Stimulated activated CD8-positive, alpha-beta memory T cell treated with anti-CD3 and anti-CD28 coated beads, Interleukin-15, amount 100 ng/mL, for 24 hours (primary cell): ENCODE results near the gene RDX.
"Not testable (repeated sequence)": the region's sequence is repeated elsewhere in the genome, so short reads cannot be mapped to it uniquely, and the experiment has no call there.

Experiments used
- DNase-seq: peaks from one replicate; pipeline ENCODE4 v3.0.0-alpha.2; 2020; ENCODE audit warnings: low read depth

Gene RDX

DNA sequence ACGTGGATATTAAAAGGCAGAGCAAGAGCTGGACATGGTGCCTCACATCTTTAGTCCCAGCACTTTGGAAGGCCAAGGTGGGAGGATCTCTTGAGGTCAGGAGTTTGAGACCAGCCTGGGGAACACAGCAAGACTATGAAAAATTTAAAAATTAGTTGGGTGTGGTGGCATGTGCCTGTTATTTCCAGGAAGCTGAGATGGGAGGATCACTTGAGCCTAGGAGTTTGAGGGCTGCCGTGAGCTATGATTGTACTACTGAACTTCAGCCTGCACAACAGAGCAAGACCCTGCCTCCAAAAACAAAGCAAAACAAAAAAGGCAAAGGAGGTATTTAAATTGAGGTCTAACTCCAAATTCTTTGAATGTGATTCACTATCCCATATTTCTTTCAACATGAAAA, 23.5 kb downstream of the RDX start:
- no peak for DNase-seq

DNA sequence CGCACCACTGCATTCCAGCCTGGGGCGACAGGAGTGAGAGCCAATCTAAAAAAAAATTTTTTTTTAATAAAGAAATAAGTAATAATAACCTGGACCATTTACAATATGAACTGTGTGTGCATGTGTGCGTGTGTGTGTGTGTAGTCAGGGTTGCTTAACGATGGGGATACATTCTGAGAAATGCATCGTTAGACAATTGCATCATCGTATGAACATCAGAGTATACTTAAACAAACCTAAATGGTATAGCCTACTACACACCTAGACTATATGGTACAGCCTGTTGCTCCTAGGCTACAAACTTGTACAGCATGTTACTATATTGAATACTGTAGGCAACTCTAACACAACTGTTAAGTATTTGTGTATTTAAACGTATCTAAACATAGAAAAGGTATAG, 26.4 kb downstream of the RDX start:
- no peak for DNase-seq

DNA sequence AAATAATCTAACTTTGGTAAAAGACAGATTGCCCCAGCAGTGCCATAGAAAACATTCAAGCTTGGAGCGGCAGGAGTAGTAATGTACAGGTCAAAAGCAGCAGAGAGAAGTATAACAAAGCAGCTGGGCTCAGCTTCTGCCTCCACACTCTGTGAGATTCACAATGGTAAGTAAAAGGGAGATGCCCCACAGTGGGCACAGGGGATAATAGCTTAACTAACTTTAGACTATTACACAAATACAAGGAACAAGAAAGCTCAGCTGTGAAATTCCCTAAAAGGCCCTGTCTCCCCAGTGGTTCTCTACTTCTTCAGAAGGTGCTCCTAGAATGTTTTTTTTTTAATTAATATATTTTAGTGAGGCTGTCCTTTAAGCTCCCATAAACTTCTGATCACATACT, 28.0 kb downstream of the RDX start:
- no peak for DNase-seq

DNA sequence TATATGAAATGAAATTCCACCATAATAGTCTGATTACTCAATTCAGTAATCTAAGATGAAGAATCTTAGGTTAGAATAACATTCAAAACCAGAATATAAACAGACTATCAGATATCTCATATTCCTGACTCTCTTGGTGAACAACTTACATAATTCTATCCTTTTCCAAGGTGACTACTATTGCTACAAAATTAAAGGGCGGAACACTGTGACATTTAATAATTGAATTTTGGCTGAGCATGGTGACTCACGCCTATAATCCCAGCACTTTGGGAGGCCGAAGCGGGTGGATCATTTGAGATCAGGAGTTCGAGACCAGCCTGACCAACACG, 34.4 kb downstream of the RDX start:
- no peak for DNase-seq

DNA sequence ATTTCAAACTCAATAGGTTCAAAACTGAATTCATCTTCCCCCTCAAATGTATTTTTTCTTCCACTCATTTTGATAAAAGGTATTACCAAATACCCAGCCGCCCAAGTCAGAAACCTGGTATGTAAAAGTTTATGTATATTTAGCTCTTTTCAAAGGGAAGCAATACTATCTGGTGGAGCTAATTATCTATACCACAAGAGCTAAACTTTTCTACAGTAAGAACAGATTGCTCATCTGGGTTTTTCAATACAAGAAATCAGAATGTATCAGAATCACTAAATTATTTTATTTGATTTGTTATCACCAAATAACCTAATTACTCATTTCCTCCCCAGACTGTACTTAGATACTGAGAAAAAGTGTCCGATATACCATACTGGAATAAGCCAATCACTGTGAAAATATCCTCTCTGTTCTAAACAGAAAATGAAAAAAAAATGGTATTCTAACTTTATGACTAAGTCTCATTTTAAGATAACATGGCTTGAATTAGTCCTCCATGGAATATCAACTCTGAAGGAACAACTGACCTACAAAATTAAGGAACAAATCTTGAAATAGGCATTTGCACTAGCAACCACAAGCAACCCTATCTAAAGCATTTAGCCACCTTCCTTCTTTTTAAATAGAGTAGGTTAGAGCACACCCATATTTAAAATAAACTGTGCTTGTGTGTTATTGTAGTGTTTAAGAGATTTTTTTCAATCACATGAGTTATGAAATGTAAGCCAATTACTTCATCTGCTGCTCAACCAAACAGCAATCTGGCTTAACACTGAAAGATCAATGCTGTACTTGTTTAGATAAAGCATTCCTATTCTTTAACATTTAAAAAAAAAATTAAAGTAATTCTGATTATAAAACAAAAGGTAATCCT, 35.0 kb downstream of the RDX start:
- DNase-seq, result no peak

DNA sequence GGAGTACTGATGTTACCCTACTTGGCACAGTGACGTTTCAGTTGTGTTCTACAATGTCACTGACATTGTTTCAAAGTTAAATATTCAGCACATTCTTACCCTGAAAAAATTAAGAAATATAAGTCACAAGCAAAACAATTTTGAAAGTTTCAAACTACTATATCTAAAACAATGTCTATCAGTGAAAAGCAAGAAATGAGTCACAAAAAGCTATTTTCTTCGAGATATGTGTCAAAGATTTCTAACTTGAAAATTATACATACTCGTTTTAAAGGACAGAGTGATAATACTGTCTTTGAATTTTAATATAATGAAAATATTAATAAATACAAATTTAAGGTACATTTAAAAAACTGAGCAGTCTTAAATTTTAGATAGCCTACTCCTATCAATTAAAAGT, 42.9 kb downstream of the RDX start:
- no peak for DNase-seq

DNA sequence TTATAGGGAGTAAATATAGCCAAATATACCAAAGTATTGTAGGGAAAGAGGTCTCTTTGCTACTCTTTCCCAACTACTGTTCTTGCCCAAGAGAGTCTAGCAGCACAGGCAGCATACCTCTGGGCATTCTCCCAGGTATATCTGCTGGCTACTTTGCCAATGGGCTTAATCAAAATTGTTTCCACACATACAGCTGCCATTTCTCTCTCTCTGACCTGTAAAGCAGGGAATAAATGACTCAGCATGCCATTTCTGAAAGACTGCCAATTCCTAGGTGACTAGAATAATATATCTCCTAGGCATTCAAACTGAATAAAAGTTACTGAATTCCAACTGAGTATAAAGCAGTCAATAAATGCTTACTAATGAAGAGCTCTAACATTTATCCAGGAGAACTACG, 44.6 kb downstream of the RDX start:
- no peak for DNase-seq

DNA sequence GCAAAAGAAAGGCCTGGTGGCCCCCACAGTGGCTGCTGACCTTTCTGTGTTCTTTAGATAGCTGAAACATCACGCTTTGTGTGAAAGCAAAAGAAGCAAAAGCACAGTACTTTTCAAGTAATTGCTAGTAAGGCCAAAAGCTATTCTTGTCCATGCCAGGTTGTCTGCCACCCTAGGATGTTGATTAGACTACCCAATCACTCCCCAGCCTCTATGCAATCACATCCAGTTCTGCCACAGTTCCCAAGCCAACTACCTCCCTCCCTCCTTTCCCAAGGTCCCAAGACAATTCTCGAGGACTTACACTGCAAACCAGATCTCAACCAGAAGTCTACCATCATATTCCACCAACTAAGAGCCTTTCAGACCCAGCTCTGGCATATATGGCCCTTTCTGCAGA, 46.2 kb downstream of the RDX start:
- no peak for DNase-seq

DNA sequence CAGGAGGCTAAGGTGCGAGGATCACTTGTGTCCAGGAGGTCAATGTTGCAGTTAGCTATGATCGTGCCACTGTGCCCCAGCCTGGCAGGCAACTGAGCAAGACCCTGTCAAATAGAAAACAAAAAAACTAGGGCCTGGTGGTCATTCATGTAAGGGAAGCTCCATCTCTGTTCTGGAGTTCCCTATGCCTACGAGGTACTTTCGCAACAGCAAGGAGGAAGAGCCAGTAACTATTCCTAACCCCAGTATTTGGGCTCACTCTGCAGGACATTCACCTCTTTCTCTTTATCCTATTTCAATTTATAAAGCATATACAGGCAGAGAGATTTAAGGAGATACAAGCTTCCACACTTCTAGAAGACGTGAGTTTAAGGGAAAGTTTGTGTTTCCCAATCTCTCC, 46.6 kb downstream of the RDX start:
- DNase-seq, result no peak

DNA sequence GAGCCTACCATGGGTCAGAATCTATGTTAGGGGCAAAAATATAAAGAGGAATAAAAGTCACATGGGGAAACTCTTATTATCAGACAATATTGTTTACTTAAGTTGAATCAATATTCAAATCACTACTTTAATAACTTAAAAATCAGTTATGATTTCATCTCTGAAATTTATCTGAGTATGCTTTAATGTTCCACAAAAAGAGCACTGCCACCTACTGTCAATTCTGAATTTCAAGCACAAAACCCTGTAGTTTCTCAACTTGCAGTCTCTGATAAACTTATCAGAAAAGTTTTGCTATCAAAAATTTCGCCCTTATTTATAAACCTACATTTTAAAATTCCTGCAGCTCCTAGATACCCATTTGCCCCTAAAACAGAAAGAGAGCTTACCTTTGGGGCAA, 47.3 kb downstream of the RDX start:
- no peak for DNase-seq

DNA sequence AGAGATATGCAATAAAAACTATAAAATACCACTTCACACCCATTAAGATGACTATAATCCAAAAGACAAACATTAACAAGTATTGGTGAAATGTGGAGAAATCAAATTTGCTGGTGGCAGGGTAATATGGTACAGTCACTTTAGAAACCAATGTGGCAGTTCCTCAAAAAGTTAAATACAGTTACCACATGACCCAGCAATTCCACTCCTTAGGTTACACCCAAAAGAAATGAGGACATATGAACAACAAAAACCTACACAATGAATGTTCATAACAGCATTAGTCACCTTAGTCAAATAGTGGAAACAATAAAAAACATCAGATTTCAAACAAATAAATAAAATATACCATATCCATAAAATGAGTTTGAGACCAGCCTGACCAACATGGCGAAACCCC, 52.6 kb downstream of the RDX start:
- DNase-seq, result no peak

DNA sequence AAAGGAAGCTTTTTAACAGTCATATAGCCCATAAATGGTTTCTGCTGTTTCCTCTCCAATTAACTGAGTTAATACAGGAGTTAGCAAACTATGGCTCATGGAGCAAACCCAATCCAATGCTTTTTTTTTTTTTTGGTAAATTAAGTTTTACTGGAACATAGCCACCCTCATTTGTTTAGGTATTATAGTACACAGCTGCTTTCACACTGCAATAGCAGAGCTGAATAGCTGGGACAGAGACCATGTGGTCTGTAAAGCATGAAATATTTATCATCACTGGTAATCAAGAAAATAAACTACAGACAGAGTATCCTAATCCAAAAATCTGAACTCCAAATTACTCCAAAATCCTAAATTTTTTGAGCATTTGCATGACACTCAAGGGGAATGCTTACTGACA, 53.7 kb downstream of the RDX start:
- DNase-seq, result no peak

DNA sequence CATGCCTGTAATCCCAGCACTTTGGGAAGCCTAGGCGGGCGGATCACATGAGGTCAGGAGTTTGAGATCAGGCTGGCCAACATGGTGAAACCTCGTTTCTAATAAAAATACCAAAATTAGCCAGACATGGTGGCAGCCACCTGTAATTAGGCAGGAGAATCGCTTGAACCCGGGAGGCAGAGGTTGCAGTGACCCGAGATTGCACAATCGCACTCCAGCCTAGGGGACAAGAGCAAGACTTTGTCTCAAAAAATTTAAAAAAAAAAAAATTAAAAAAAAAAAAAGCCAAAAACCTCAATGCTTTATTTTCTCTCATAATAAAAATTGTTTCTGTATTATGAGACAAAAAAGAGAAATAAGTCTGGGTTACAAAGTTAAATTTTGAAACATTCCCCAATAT, 54.2 kb downstream of the RDX start:
- no peak for DNase-seq

DNA sequence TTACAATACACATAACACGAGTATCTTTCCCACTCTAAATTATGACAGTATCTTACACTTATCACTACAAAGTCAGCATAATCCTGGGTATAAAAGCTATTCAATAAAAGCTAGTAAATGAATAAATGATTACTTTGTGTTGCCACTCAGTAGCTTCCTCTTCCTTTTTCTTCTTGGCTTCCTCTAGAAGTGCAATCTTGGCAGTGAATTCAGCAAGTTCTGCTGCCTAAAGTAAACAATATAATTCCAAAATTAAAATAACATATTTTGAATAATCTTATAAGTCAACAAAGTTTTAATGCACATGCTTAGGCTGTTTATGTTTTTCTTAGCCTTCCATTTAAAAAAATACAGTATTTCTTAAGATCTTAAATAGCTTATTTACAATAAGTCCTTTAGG, 60.4 kb downstream of the RDX start:
- no peak for DNase-seq

DNA sequence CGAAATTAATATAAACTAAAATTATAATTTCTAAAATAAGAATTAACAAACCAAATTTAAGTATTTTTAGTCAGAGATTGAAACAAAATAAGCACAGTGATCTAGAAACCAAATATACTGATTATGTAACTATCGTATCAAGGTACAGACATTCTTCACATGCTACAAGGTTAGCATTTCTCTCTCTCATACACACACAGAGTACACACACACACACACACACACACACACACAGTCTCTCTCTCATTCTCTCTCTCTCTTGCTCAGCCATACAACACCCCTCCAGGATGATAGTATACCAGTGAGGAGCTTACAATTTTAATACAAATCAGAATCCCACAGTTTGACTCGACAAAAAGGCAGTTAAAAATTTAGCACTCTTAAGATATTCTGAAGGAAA, 66.0 kb downstream of the RDX start:
- no peak for DNase-seq

DNA sequence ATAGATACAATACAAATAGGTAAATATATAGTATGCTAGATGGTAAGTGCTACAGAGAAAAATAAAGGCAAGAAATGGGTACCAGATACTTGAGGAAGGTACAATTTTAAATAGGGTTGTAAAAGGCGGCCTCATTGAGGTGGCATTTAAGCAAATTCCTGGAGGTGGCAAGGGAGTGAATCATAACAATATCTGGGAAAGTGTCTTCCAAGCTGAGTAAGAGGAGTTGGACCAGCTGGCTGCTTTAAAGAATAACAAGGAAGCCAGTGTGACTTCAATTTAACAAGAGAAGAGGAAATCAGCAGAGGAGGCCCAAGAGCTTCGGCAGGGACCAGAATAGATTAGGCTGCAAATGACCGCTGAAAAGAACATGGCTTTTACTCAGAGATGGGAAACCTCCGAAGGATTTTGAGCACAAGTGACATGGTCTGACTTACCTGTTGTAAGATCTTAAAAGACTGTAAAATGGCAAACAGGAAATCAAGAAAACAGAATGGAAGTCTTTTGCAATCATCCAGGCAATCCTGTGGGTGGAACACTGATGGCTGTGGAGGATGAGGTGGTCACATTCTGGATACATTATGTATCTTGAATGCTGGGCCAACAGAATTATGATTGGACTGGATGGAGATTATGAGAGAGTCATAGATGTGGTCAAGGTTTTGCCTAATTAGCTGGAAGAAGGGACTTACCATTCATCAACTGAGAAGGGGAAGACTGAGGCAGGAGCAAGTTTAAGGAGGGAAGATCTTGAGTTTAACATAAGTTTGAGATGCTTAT, 77.2 kb downstream of the RDX start:
- no peak for DNase-seq

DNA sequence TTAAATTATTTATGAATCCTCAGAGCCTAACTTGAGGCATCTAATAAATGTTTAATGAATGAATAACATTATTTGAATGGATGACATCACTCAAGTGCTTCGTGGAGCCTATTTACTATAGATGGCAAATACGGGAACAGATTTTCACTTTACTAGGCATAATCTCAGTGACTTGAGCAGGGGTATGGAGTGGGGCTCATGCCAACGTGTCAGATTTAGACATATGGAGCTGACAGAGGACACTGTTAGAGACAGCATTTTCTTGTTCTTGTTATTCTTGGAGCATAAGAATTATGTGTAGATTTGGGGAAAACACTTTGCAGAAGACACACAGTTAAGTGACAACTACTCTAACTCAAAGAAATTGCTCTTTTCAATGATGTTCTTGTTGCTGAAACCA, 78.5 kb downstream of the RDX start:
- DNase-seq, result no peak

DNA sequence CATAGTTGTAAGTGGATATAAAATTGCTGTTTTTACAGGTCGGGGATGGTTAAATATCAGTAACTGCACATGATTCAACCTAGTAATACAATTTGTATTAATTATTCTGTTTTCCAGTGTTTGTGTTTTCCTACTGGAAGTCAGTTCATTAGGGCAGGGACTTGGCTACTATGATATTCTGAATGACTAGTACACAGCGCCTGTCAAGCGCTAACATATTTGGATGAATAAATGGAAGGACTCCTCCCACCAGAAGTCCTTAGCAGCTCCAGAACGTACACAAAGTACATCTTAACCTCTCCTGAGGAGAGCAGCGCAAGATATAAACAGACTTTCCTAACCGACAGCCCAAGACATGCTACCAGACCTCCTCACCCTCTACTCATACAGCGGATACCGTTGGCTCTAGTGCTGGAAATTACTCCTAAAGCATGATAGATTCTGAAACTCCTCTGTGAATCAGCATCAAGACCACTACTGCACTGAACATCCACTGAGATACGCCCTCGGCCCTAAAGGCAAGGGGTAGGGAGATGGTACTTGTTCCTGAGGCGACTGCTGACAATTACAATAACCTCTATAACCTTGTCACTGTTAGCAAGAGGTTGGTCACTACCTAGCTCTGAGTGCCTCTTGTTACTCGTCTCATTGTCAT, 79.1 kb downstream of the RDX start:
- no peak for DNase-seq

DNA sequence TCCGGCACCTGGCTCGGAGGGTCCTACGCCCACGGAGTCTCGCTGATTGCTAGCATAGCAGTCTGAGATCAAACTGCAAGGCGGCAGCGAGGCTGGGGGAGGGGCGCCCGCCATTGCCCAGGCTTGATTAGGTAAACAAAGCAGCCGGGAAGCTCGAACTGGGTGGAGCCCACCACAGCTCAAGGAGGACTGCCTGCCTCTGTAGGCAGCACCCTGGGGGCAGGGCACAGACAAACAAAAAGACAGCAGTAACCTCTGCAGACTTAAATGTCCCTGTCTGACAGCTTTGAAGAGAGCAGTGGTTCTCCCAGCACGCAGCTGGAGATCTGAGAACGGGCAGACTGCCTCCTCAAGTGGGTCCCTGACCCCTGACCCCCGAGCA, 87.1 kb downstream of the RDX start:
- DNase-seq, result not testable (repeated sequence)

DNA sequence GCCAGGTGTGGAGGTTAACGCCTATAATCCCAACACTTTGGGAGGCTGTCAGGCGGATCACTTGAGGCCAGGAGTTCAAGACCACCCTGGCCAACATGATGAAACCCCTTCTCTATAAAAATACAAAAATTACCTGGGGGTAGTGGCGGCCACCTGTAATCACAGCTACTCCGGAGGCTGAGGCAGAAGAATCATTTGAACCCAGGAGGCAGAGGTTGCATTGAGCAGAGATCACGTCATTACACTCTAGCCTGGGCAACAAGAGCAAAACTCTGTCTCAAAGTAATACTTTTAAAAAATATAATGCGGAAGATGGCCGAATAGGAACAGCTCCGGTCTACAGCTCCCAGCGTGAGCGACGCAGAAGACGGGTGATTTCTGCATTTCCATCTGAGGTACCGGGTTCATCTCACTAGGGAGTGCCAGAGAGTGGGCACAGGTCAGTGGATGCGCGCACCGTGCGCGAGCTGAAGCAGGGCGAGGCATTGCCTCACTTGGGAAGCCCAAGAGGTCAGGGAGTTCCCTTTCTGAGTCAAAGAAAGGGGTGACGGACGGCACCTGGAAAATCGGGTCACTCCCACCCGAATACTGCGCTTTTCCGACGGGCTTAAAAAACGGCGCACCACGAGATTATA, 87.6 kb downstream of the RDX start:
- DNase-seq, result not testable (repeated sequence)

DNA sequence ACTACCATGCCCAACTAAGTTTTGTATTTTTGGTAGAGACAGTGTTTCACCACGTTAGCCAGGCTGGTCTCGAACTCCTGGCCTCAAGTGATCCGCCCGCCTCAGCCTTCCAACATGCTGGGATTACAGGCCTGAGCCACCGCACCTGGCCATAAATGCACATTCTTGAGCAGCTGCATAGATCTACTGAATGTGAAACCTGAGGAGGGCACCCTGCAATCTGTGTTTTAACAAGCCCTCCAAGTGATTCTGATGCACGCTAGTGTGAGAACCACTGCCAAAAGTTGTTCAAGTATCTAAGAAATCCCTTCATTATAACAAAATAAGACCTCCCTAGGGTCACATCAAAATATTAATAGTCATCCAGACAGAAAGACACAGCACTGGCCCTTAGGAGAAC, 89.3 kb downstream of the RDX start:
- no peak for DNase-seq

DNA sequence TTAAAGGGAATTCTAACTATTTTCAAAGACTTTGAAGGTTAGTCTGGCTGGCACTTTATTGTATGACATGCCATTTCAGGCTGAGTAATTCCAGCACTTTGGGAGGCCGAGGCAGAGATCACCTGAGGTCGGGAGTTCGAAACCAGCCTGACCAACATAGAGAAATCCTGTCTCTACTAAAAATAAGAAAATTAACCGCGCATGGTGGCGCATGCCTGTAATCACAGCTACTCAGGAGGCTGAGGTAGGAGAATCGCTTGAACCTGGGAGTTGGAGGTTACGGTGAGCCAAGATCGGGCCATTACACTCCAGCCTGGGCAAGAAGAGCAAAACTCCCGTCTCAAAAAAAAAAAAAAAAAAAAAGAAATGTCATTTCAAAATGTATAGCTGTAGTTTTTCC, 95.6 kb downstream of the RDX start:
- DNase-seq, result no peak

DNA sequence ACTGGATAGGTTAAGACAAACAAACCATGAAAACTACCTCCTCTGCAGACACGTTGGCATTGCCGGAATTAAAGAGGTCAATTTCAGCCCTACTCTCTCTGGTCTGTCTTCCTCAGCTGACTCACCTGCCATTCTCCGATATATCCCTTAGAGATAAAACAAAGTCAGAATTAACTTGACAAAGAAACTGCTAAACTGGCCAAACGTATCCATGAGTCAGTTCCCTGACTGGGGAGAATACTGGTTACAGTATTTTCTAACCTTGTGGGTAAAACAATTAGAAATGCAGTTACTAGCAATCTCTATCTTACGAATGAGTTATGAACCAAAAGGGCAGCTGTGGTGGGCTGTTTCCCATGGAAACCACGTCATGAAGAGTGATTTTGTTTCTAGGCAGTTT, 96.2 kb downstream of the RDX start:
- no peak for DNase-seq
